Karpas-422 (cell line): ENCODE data around the gene BROX. TPM values are rescaled to one million over a fixed set of nuclear protein-coding genes. Genes with fewer than 3 reads are reported as not detected.

Experiments used
- DNase-seq: peaks from one replicate; pipeline ENCODE4 v3.0.0-alpha.2; 2015
- H2AFZ ChIP-seq: fragments of 200-600 bp; sonication (generic); 2 replicates; pipeline ENCODE4 v1.6.1; 2014; ENCODE audit warnings: antibody characterized with exemption, low read length, mixed read lengths
- H3K27ac ChIP-seq: fragments of 200-600 bp; sonication (generic); 2 replicates; pipeline ENCODE4 v1.5.1; 2014; ENCODE audit warnings: mild to moderate bottlenecking, low read length, moderate library complexity
- H3K27me3 ChIP-seq: fragments of 200-600 bp; sonication (generic); 2 replicates; pipeline ENCODE4 v1.6.1; 2014; ENCODE audit warnings: low read length, mixed read lengths
- H3K36me3 ChIP-seq: fragments of 200-600 bp; sonication (generic); 2 replicates; pipeline ENCODE4 v1.6.1; 2014; ENCODE audit warnings: low read length, mixed read lengths; ENCODE audit not compliant: insufficient read depth
- H3K4me1 ChIP-seq: fragments of 200-600 bp; sonication (generic); 2 replicates; pipeline ENCODE4 v1.6.1; 2014; ENCODE audit warnings: mild to moderate bottlenecking, low read length, mixed read lengths
- H3K4me2 ChIP-seq: fragments of 200-600 bp; sonication (generic); 2 replicates; pipeline ENCODE4 v1.6.1; 2014; ENCODE audit warnings: low read length, low read depth, mild to moderate bottlenecking; ENCODE audit not compliant: poor library complexity, severe bottlenecking
- H3K4me3 ChIP-seq: fragments of 200-600 bp; sonication (generic); 2 replicates; pipeline ENCODE4 v1.5.1; 2014; ENCODE audit warnings: mild to moderate bottlenecking, antibody characterized with exemption, low read length, mixed read lengths
- H3K79me2 ChIP-seq: fragments of 200-600 bp; sonication (generic); 2 replicates; pipeline ENCODE4 v1.6.1; 2014; ENCODE audit warnings: mild to moderate bottlenecking, low read length, mixed read lengths
- H3K9ac ChIP-seq: fragments of 200-600 bp; sonication (generic); 2 replicates; pipeline ENCODE4 v1.6.0; 2014; ENCODE audit warnings: low read length
- H3K9me2 ChIP-seq: fragments of 200-600 bp; sonication (generic), shearing (Covaris generic); replicated peaks from 2 replicates; pipeline ENCODE4 v1.6.0; 2014; ENCODE audit warnings: mild to moderate bottlenecking, low read length, moderate library complexity; ENCODE audit not compliant: insufficient read depth
- H3K9me3 ChIP-seq: fragments of 300-700, 200-600 bp; sonication (generic); 2 replicates; pipeline ENCODE4 v1.6.1; 2014; ENCODE audit warnings: low read length, mixed read lengths
- H4K20me1 ChIP-seq: fragments of 200-600 bp; sonication (generic); 2 replicates; pipeline ENCODE4 v1.6.1; 2014; ENCODE audit warnings: mild to moderate bottlenecking, antibody characterized with exemption, low read length, low read depth; ENCODE audit not compliant: insufficient read depth
- total RNA-seq: library from RNA; depleted of rRNA; stranded (reverse); fragments of >200 nt; shearing (Covaris generic); gene quantifications from 2 replicates; pipeline ENCODE4 v1.2.3, GENCODE V29; 2014; ENCODE audit warnings: low replicate concordance

The BROX gene
- total RNA-seq, 1 experiment from 2014 or later, result 26.8 TPM

GRCh38 chr1:222694927-222695326, 17.4 kb upstream of the BROX start:
- Histone ChIP-seq H3K9ac (no peak overlapping the region), H4K20me1 (no peaks in the 10 kb centered on the region), H3K9me2 (no peaks in the 10 kb centered on the region), H3K27me3 (no peaks in the 10 kb centered on the region), H3K4me3 (no peak overlapping the region), H3K4me1 (no peaks in the 10 kb centered on the region), H3K79me2 (peaks cover 51% of the 10 kb centered on the region), H3K27ac (no peak overlapping the region), H3K4me2 (no peak overlapping the region), H2AFZ (no peak overlapping the region), H3K36me3 (peaks cover 6% of the 10 kb centered on the region; the same call in 1 of the 2 replicates), H3K9me3 (no peaks in the 10 kb centered on the region)
- no peak for DNase-seq

GRCh38 chr1:222696741-222697140, 15.6 kb upstream of the BROX start:
- H3K79me2 ChIP-seq, result peaks cover 44% of the 10 kb centered on the region
- H4K20me1 ChIP-seq, result no peaks in the 10 kb centered on the region
- H3K4me3 ChIP-seq, result no peak overlapping the region
- H2AFZ ChIP-seq, result no peak overlapping the region
- H3K27me3 ChIP-seq, result no peaks in the 10 kb centered on the region
- no peaks in the 10 kb centered on the region for H3K4me1 ChIP-seq
- no peak overlapping the region for H3K4me2 ChIP-seq
- H3K9ac ChIP-seq, result no peak overlapping the region
- H3K9me2 ChIP-seq, result no peaks in the 10 kb centered on the region
- H3K27ac ChIP-seq, result no peak overlapping the region
- peaks cover 6% of the 10 kb centered on the region; the same call in 1 of the 2 replicates for H3K36me3 ChIP-seq
- no peak for DNase-seq
- no peaks in the 10 kb centered on the region for H3K9me3 ChIP-seq

- no peaks in the 10 kb centered on the region for H3K4me1 ChIP-seq
- H3K27me3 ChIP-seq, result no peaks in the 10 kb centered on the region
- H3K36me3 ChIP-seq, result peaks cover 6% of the 10 kb centered on the region; the same call in 1 of the 2 replicates
- no peak overlapping the region for H3K9ac ChIP-seq
- no peak overlapping the region for H3K4me2 ChIP-seq
- peaks cover 41% of the 10 kb centered on the region for H3K79me2 ChIP-seq
- H4K20me1 ChIP-seq, result no peaks in the 10 kb centered on the region
- no peaks in the 10 kb centered on the region for H3K9me2 ChIP-seq
- DNase-seq, result no peak
- H3K27ac ChIP-seq, result no peak overlapping the region
- no peaks in the 10 kb centered on the region for H3K9me3 ChIP-seq
- H3K4me3 ChIP-seq, result no peak overlapping the region
- no peak overlapping the region for H2AFZ ChIP-seq
Observed at GRCh38 chr1:222697203-222697602, 15.2 kb upstream of the BROX start.

- Histone ChIP-seq H3K36me3 (peaks cover 5% of the 10 kb centered on the region; the same call in 1 of the 2 replicates), H3K4me1 (no peaks in the 10 kb centered on the region), H3K9me2 (no peaks in the 10 kb centered on the region), H3K27ac (no peak overlapping the region), H4K20me1 (no peaks in the 10 kb centered on the region), H3K4me2 (no peak overlapping the region), H3K27me3 (no peaks in the 10 kb centered on the region), H3K9me3 (no peaks in the 10 kb centered on the region), H3K79me2 (peaks cover 41% of the 10 kb centered on the region), H2AFZ (no peak overlapping the region), H3K9ac (no peak overlapping the region), H3K4me3 (no peak overlapping the region)
- no peak for DNase-seq
Observed at GRCh38 chr1:222697826-222698225, 14.5 kb upstream of the BROX start.

- no peak overlapping the region for H3K4me3 ChIP-seq
Observed at GRCh38 chr1:222702210-222702609, 10.2 kb upstream of the BROX start.

GRCh38 chr1:222704260-222704659, 8.1 kb upstream of the BROX start:
- Histone ChIP-seq H3K4me3 (no peak overlapping the region), H3K4me1 (no peaks in the 10 kb centered on the region), H3K79me2 (peaks cover 64% of the 10 kb centered on the region), H3K4me2 (no peak overlapping the region), H2AFZ (no peak overlapping the region), H3K9ac (no peak overlapping the region), H3K9me2 (no peaks in the 10 kb centered on the region), H3K36me3 (peaks cover 20% of the 10 kb centered on the region; the same call in 1 of the 2 replicates), H3K9me3 (peaks cover 14% of the 10 kb centered on the region), H3K27me3 (no peaks in the 10 kb centered on the region), H4K20me1 (no peaks in the 10 kb centered on the region), H3K27ac (no peak overlapping the region)
- DNase-seq, result no peak

More at GRCh38 chr1:222702210-222702609, 10.2 kb upstream of the BROX start:
- peaks cover 14% of the 10 kb centered on the region for H3K9me3 ChIP-seq
- no peaks in the 10 kb centered on the region for H3K9me2 ChIP-seq
- peaks cover 17% of the 10 kb centered on the region; the same call in 1 of the 2 replicates for H3K36me3 ChIP-seq
- H3K4me2 ChIP-seq, result no peak overlapping the region
- no peak for DNase-seq
- H4K20me1 ChIP-seq, result no peaks in the 10 kb centered on the region
- peaks cover 55% of the 10 kb centered on the region for H3K79me2 ChIP-seq
- no peaks in the 10 kb centered on the region for H3K4me1 ChIP-seq
- H3K27ac ChIP-seq, result no peak overlapping the region
- H3K9ac ChIP-seq, result no peak overlapping the region
- no peak overlapping the region for H2AFZ ChIP-seq
- H3K27me3 ChIP-seq, result no peaks in the 10 kb centered on the region

GRCh38 chr1:222706815-222707214, 5.5 kb upstream of the BROX start:
- Histone ChIP-seq H3K4me1 (peaks cover 12% of the 10 kb centered on the region), H3K9ac (no peak overlapping the region), H3K27ac (no peak overlapping the region), H3K4me2 (no peak overlapping the region), H3K9me3 (peaks cover 14% of the 10 kb centered on the region), H3K36me3 (peaks cover 20% of the 10 kb centered on the region; the same call in 1 of the 2 replicates), H4K20me1 (no peaks in the 10 kb centered on the region), H3K79me2 (peaks cover 87% of the 10 kb centered on the region), H3K27me3 (no peaks in the 10 kb centered on the region), H3K9me2 (no peaks in the 10 kb centered on the region), H3K4me3 (no peak overlapping the region), H2AFZ (no peak overlapping the region)
- no peak for DNase-seq

- Histone ChIP-seq H3K4me2 (peak overlapping the region; percentile 68), H3K9ac (no peak overlapping the region), H3K9me2 (no peaks in the 10 kb centered on the region)
Observed at GRCh38 chr1:222709700-222710153, 2.6 kb upstream of the BROX start.

More at GRCh38 chr1:222709700-222710153, 2.6 kb upstream of the BROX start:
- Histone ChIP-seq H3K4me3 (no peak overlapping the region), H4K20me1 (no peaks in the 10 kb centered on the region), H3K4me1 (peaks cover 16% of the 10 kb centered on the region), H3K79me2 (peaks cover 85% of the 10 kb centered on the region), H3K9me3 (peaks cover 7% of the 10 kb centered on the region), H3K36me3 (0 out of 2 replicates have a peak, but pooled peaks cover 7% of the 10 kb centered on the region), H2AFZ (no peak overlapping the region), H3K27me3 (no peaks in the 10 kb centered on the region), H3K27ac (no peak overlapping the region)
- DNase-seq, result no peak
